Activated CD8-positive, alpha-beta T cell treated with anti-CD3 and anti-CD28 coated beads for 36 hours (primary cell): ENCODE results near the gene ZZZ3. TPM values are rescaled to one million over a fixed set of nuclear protein-coding genes. Genes with fewer than 3 reads are reported as not detected.

Experiments
- ATAC-seq: fragments of 200-7000 bp; cut with Tn5 transposase; one replicate; pipeline ENCODE4 v1.10.0; 2021; ENCODE audit warnings: mild to moderate bottlenecking, moderate library complexity
- CTCF ChIA-PET: fragments of 350-600 bp; sonication (Branson Sonifier 250); formaldehyde crosslinking; loops from one replicate; lab custom pipeline; 2021; ENCODE audit warnings: antibody characterized with exemption; lab: Charles Lee
- POLR2A ChIA-PET: fragments of 350-600 bp; sonication (Branson Sonifier 250); formaldehyde crosslinking; loops from one replicate; lab custom pipeline; 2021; ENCODE audit warnings: antibody characterized with exemption; lab: Charles Lee
- DNase-seq: peaks from one replicate; pipeline ENCODE4 v3.0.0-alpha.2; 2020
- H3K27ac Mint-ChIP-seq: one replicate; pipeline ENCODE4 v1.8.0; 2021; ENCODE audit warnings: mild to moderate bottlenecking, mixed read lengths
- H3K27me3 Mint-ChIP-seq: one replicate; pipeline ENCODE4 v1.8.0; 2021; ENCODE audit warnings: mixed read lengths
- H3K36me3 Mint-ChIP-seq: one replicate; pipeline ENCODE4 v1.8.0; 2021; ENCODE audit warnings: low read depth, mixed read lengths
- H3K4me1 Mint-ChIP-seq: one replicate; pipeline ENCODE4 v1.8.0; 2021; ENCODE audit warnings: low read depth, mixed read lengths
- H3K4me3 Mint-ChIP-seq: one replicate; pipeline ENCODE4 v1.8.0; 2021; ENCODE audit warnings: mild to moderate bottlenecking, moderate library complexity, mixed read lengths
- H3K9me3 Mint-ChIP-seq: one replicate; pipeline ENCODE4 v1.8.0; 2021; ENCODE audit warnings: mixed read lengths
- CTCF ChIP-seq: fragments of 200-600 bp; IDR thresholded peaks from one replicate; pipeline ENCODE4 v1.8.0; 2022; ENCODE audit warnings: antibody characterized with exemption, mild to moderate bottlenecking
- intact Hi-C: fragments of 100-400 bp; cut with micrococcal nuclease; formaldehyde crosslinking; loops from one replicate; pipeline ENCODE4 v1.10.0; 2022
- total RNA-seq, 2 experiments: library from RNA; stranded (reverse); gene quantifications; one replicate each; pipeline ENCODE4 v1.2.3, GENCODE V29; 2021

The ZZZ3 gene
- total RNA-seq, 2 experiments from 2014 or later, result 37.7 to 39.5 TPM

- ChIA-PET POLR2A (no interaction called here), CTCF (interaction anchor here (1.4 kb wide), 1 partner anchor 13 kb away, joined by 4 read pairs; no protein-coding TSS in a partner anchor)
- TF ChIP-seq CTCF, result no peak
- Mint-ChIP-seq H3K4me3 (no peak overlapping the region), H3K9me3 (no peaks in the 10 kb centered on the region), H3K4me1 (peaks cover 36% of the 10 kb centered on the region), H3K27ac (no peak overlapping the region), H3K36me3 (peaks cover 25% of the 10 kb centered on the region), H3K27me3 (no peaks in the 10 kb centered on the region)
- DNase-seq, result no peak
- intact Hi-C loops, result no loop called here
- ATAC-seq, result no peak
Observed at GRCh38 chr1:77659879-77660593, 22.4 kb downstream of the ZZZ3 start.

GRCh38 chr1:77658271-77658670 lies 24.2 kb downstream of the ZZZ3 start:
- CTCF ChIA-PET, result no interaction called here
- peaks cover 27% of the 10 kb centered on the region for H3K4me1 Mint-ChIP-seq
- H3K27me3 Mint-ChIP-seq, result no peaks in the 10 kb centered on the region
- no peaks in the 10 kb centered on the region for H3K9me3 Mint-ChIP-seq
- H3K27ac Mint-ChIP-seq, result no peak overlapping the region
- DNase-seq (no peak), ATAC-seq (no peak)
- H3K36me3 Mint-ChIP-seq, result peaks cover 26% of the 10 kb centered on the region
- H3K4me3 Mint-ChIP-seq, result no peak overlapping the region
- intact Hi-C loops, result no loop called here
- POLR2A ChIA-PET, result no interaction called here
- TF ChIP-seq CTCF, result no peak

GRCh38 chr1:77655431-77655974 lies 27.0 kb downstream of the ZZZ3 start:
- CTCF ChIA-PET, result interaction anchor here (1.2 kb wide), 1 partner anchor 10 kb away, joined by 3 read pairs; no protein-coding TSS in a partner anchor
- peak; percentile 39 for ATAC-seq
- POLR2A ChIA-PET, result no interaction called here
- Mint-ChIP-seq H3K4me1 (peaks cover 32% of the 10 kb centered on the region), H3K36me3 (peaks cover 49% of the 10 kb centered on the region), H3K9me3 (peaks cover 8% of the 10 kb centered on the region), H3K27ac (no peak overlapping the region), H3K27me3 (no peaks in the 10 kb centered on the region), H3K4me3 (no peak overlapping the region)
- no peak for DNase-seq
- intact Hi-C loops, result no loop called here
- TF ChIP-seq CTCF, result no peak

GRCh38 chr1:77652970-77653516 lies 29.4 kb downstream of the ZZZ3 start:
- Mint-ChIP-seq H3K27ac (peak overlapping the region; percentile 60), H3K4me3 (no peak overlapping the region), H3K4me1 (peaks cover 33% of the 10 kb centered on the region), H3K27me3 (no peaks in the 10 kb centered on the region), H3K36me3 (peaks cover 67% of the 10 kb centered on the region), H3K9me3 (peaks cover 24% of the 10 kb centered on the region)
- ATAC-seq, result no peak
- intact Hi-C loops, result no loop called here
- ChIA-PET POLR2A (no interaction called here), CTCF (no interaction called here)
- TF ChIP-seq CTCF, result no peak
- no peak for DNase-seq

GRCh38 chr1:77652268-77652667 lies 30.2 kb downstream of the ZZZ3 start:
- POLR2A ChIA-PET, result no interaction called here
- intact Hi-C loops, result no loop called here
- peaks cover 24% of the 10 kb centered on the region for H3K9me3 Mint-ChIP-seq
- no peak for ATAC-seq
- no peak overlapping the region for H3K4me3 Mint-ChIP-seq
- peaks cover 69% of the 10 kb centered on the region for H3K36me3 Mint-ChIP-seq
- peak overlapping the region; percentile 9 for H3K27ac Mint-ChIP-seq
- CTCF ChIA-PET, result no interaction called here
- no peak for TF ChIP-seq CTCF
- no peaks in the 10 kb centered on the region for H3K27me3 Mint-ChIP-seq
- peaks cover 31% of the 10 kb centered on the region for H3K4me1 Mint-ChIP-seq
- DNase-seq, result no peak
